Measurements from ENCODE around the gene IP6K1. TPM values are rescaled to one million over a fixed set of nuclear protein-coding genes. Genes with fewer than 3 reads are reported as not detected.
"Not testable (repeated sequence)": the region's sequence is repeated elsewhere in the genome, so short reads cannot be mapped to it uniquely, and the experiment has no call there.

The IP6K1 gene
- total RNA-seq, 1 experiment from 2014 or later = 32.2 TPM

DNA sequence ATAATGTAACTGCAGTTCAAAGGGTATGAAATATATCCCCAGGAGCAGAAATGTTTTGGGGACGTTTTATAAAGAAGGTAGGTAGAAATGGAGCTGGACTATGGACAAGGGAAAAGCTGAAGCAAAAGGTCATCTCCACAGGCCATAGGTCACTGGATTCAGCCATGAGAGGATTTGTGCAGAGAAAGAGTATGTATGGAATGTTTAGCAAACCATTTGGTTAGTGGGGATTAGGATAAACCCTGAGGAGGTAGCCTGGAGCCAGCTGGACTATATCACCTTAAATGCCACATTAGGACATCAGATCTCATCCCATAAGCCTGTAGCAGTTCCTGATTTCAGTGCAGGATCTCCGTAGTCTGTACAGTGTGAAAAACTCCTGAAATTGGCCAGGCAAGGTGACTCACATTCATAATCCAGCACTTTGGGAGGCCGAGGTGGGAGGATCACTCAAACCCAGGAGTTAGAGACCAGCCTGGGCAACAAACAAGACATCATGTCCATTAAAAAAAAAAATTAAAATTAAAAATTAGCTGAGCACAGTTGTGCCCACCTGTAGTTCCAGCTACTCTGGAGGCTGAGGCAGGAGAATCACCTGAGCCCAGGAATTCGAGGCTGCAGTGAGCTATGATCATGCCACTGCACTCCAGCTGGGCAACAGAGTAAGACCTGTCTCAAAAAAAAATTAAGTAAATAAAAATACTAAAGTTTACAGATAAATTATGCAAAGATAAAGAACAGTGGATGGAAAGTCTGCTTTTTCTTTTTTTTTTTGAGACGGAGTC, 4.7 kb downstream of the IP6K1 start (continued):
- TF ChIP-seq, protein P1, sequence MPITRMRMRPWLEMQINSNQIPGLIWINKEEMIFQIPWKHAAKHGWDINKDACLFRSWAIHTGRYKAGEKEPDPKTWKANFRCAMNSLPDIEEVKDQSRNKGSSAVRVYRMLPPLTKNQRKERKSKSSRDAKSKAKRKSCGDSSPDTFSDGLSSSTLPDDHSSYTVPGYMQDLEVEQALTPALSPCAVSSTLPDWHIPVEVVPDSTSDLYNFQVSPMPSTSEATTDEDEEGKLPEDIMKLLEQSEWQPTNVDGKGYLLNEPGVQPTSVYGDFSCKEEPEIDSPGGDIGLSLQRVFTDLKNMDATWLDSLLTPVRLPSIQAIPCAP (CRISPR knock-in tag; IDR thresholded peaks at IDR 0.05) = no peak
- TF ChIP-seq OVOL2 (CRISPR knock-in tag; IDR thresholded peaks at IDR 0.05; ENCODE audit: borderline replicate concordance) = no peak
- TF ChIP-seq, protein P2, sequence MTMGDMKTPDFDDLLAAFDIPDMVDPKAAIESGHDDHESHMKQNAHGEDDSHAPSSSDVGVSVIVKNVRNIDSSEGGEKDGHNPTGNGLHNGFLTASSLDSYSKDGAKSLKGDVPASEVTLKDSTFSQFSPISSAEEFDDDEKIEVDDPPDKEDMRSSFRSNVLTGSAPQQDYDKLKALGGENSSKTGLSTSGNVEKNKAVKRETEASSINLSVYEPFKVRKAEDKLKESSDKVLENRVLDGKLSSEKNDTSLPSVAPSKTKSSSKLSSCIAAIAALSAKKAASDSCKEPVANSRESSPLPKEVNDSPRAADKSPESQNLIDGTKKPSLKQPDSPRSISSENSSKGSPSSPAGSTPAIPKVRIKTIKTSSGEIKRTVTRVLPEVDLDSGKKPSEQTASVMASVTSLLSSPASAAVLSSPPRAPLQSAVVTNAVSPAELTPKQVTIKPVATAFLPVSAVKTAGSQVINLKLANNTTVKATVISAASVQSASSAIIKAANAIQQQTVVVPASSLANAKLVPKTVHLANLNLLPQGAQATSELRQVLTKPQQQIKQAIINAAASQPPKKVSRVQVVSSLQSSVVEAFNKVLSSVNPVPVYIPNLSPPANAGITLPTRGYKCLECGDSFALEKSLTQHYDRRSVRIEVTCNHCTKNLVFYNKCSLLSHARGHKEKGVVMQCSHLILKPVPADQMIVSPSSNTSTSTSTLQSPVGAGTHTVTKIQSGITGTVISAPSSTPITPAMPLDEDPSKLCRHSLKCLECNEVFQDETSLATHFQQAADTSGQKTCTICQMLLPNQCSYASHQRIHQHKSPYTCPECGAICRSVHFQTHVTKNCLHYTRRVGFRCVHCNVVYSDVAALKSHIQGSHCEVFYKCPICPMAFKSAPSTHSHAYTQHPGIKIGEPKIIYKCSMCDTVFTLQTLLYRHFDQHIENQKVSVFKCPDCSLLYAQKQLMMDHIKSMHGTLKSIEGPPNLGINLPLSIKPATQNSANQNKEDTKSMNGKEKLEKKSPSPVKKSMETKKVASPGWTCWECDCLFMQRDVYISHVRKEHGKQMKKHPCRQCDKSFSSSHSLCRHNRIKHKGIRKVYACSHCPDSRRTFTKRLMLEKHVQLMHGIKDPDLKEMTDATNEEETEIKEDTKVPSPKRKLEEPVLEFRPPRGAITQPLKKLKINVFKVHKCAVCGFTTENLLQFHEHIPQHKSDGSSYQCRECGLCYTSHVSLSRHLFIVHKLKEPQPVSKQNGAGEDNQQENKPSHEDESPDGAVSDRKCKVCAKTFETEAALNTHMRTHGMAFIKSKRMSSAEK (CRISPR knock-in tag; IDR thresholded peaks at IDR 0.05; ENCODE audit: borderline replicate concordance) = no peak
- TF ChIP-seq FOXP1 (CRISPR knock-in tag; IDR thresholded peaks at IDR 0.05; ENCODE audit: borderline replicate concordance) = no peak
- no peak for TF ChIP-seq ZNF416 (CRISPR knock-in tag; IDR thresholded peaks at IDR 0.05)

DNA sequence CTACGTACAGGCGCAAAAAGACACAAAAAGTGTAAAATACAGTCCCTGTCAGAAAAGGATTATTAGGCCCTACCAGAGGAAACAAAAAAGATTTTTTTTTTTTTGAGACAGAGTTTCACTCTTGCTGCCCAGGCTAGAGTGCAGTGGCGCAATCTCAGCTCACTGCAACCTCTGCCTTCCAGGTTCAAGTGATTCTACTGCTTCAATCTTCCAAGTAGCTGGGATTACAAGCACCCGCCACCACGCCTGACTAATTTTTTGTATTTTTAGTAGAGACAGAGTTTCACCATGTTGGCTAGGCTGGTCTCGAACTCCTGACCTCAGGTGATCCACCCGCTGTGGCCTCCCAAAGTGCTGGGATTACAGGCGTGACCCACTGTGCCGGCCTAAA, 5.4 kb downstream of the IP6K1 start:
- ATAC-seq; H3K27me3 Mint-ChIP-seq (ENCODE audit: low read depth); DNase-seq (ENCODE audit: low spot score); H3K9me3 Mint-ChIP-seq; H3K4me1 Mint-ChIP-seq; H3K4me3 Mint-ChIP-seq; POLR2A ChIA-PET; CTCF ChIA-PET: not testable (repeated sequence)
- H3K27ac Mint-ChIP-seq = peak overlapping the region; percentile 5; the same call in 1 of the 2 replicates
- H3K36me3 Mint-ChIP-seq = peaks cover 19% of the 10 kb centered on the region

DNA sequence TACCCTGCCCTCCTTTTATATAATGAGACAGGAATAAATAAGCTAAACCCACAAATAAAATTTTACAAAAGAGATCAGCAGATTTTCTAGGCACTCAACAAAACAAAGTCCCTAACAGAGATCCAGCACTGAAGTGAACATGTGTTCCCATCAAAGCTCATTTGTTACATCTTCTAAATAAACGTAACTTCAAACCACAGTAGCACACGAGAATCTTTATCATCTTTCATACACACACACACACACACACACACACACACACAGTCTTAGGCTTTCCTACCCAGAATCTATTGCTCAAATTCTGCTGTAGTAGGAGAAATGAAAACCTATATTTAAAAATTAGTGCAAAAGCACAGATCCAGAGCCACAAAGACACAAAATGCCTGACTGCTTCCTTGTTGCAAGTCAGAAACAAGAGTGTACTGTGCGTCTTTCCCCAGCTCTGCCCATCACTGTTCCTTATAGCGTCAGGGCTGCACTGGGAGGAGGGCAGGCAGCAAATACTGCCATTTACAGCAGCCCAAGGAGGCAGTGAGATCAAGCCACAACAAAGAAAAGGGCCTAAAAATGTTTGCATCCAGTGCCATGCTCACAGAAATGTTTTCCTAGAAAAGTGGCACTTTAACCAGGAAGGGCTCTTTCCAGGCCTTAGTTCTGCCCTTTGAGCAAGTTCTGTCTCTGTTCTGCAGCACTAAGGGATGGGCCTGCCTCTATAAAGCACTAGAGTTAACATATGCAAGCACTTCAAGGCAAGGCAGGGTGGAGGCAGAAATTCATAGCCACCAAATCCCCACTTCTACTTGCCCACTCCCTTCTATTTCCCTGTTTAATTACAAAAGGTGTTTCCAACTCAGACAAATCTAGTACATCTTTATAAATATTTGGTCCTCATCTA, 6.0 kb downstream of the IP6K1 start:
- Mint-ChIP-seq H3K27ac (peak overlapping the region; percentile 5), H3K9me3 (no peaks in the 10 kb centered on the region), H3K36me3 (peaks cover 18% of the 10 kb centered on the region), H3K4me1 (peaks cover 4% of the 10 kb centered on the region), H3K4me3 (no peak overlapping the region), H3K27me3 (ENCODE audit: low read depth) (no peaks in the 10 kb centered on the region)
- POLR2A ChIA-PET = no interaction called here
- DNase-seq (ENCODE audit: low spot score) (no peak), ATAC-seq (no peak)
- CTCF ChIA-PET = no interaction called here
- TF ChIP-seq, protein P3, sequence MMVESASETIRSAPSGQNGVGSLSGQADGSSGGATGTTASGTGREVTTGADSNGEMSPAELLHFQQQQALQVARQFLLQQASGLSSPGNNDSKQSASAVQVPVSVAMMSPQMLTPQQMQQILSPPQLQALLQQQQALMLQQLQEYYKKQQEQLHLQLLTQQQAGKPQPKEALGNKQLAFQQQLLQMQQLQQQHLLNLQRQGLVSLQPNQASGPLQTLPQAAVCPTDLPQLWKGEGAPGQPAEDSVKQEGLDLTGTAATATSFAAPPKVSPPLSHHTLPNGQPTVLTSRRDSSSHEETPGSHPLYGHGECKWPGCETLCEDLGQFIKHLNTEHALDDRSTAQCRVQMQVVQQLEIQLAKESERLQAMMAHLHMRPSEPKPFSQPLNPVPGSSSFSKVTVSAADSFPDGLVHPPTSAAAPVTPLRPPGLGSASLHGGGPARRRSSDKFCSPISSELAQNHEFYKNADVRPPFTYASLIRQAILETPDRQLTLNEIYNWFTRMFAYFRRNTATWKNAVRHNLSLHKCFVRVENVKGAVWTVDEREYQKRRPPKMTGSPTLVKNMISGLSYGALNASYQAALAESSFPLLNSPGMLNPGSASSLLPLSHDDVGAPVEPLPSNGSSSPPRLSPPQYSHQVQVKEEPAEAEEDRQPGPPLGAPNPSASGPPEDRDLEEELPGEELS (CRISPR knock-in tag; IDR thresholded peaks at IDR 0.05) = no peak
- TF ChIP-seq, protein P4, sequence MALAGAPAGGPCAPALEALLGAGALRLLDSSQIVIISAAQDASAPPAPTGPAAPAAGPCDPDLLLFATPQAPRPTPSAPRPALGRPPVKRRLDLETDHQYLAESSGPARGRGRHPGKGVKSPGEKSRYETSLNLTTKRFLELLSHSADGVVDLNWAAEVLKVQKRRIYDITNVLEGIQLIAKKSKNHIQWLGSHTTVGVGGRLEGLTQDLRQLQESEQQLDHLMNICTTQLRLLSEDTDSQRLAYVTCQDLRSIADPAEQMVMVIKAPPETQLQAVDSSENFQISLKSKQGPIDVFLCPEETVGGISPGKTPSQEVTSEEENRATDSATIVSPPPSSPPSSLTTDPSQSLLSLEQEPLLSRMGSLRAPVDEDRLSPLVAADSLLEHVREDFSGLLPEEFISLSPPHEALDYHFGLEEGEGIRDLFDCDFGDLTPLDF (CRISPR knock-in tag; IDR thresholded peaks at IDR 0.05) = no peak
- TF ChIP-seq TCF7 (CRISPR knock-in tag; IDR thresholded peaks at IDR 0.05; ENCODE audit: low read depth) (no peak), MXD4 (CRISPR knock-in tag; IDR thresholded peaks at IDR 0.05; ENCODE audit: borderline replicate concordance) (no peak), ETV6 (CRISPR knock-in tag; IDR thresholded peaks at IDR 0.05) (no peak)
- TF ChIP-seq, protein P5, sequence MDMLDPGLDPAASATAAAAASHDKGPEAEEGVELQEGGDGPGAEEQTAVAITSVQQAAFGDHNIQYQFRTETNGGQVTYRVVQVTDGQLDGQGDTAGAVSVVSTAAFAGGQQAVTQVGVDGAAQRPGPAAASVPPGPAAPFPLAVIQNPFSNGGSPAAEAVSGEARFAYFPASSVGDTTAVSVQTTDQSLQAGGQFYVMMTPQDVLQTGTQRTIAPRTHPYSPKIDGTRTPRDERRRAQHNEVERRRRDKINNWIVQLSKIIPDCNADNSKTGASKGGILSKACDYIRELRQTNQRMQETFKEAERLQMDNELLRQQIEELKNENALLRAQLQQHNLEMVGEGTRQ (CRISPR knock-in tag; IDR thresholded peaks at IDR 0.05) = no peak
